ENCODE results near the gene GPR17.

GPR17 gene

DNA sequence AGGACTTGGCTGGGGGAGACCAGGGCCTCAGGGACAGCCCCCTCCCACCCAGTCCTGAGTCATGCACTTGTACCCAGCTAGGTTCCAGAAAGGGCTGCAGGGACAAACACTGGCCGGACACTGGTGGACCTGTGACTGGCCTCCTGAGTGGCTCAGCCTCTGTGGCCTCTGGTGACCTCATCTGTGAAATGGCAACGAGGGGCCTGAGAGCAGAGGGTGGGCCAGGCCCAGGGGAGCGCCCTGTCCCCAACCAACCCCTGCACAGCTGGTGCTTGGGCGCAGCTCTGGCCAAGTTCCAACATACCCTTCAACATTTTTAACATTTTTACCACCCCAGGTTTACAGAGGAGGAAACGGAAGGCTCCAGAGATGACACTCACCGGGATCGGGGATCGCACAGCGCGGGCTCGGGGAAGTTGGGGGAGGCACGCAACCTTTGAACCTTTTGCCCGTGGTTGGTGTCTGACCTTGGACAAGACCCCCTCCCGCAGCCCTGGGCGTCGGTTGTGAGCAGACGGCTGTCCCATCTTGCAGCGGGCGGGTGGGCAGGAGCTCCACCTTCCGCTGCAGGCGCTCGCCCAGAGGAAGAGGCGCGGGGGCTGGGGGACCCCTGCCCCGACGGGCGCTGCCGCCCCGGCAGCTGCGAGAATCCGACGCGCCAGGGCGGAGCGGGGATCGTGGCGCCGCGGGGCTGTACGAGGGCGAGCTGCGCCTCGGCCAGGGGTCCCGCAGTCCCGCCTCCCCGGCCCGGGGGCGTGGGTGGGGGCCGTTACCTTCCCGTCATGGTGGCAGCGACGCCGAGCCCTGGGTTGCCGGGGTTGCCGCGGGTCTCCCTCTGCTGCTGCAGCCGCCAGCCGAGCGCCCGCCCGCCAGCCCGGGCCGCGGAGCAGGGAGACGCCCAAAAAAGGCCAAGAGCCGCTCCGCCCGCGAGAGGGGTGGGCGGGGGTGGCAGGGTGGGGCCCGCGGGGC, 28.6 kb downstream of the GPR17 start:
- no peak for DNase-seq

DNA sequence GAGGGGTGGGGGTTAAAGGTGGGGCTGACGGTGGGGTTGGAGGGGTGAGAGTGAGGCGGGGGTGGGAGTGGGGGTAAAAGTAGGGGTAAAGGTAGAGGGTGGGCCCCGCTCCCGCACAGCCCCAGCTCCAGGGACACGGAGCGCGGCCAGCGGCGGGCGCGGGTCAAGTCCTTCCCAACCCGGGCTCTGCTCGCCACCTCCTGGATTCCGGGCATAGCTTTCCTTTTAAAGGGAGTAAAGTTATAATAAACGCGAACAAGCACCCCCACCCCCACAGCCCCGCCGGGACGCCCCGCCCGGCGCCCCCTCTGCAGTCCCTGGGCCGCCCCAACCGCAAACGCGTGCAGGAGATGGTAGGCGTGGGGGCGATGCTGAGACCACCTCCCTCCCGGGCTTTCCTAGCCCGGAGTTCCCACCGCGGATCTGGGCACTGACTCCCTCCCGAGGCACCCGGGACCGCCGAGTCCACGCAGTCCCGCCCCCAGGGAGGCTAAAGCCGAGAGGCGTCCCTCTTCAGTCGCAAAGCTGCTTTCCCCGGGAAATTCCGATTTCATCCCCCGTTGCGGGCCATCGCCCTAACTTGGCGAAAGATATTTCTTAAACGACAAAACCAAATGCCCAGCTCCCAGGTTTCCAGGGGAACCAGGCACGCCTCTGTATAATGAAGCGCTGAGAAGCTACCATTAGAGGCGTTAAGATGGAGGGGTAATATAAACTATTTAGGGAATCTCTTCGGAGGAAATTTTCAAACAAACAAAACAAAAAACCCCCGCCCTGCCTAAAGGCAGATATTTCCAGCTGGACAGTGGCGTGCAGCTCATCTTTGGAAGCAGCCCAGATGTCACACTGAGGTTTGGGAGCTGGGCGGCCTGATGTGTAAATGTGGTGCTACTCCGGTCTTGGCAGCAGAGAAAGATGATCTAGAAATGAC, 29.6 kb downstream of the GPR17 start, which contains the start of gene LIMS2:
TSS of gene LIMS2 (minus strand) at position 200 of the 931 bp plus-strand sequence. CDS start 506 bp downstream, outside the sequence.
- DNase-seq, result no peak

DNA sequence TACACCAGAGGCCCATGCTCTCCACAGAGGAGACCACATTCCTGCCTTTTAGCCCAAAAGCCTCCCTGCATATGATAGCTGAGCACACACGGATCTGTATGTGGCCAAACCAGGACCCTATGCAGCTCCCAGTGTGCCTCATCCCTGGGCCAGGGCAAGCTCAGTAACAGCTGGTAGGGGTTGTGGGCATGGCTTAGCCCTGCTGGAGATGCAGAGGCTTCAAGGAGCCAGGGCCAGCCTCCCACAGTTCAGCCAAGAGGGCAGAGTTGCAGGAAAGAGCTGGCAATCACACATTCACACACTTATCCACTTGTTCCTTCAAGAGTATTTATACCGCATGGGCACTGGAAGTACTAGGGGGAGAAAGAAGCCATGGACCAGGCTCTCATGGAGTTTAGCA, 31.0 kb downstream of the GPR17 start:
- DNase-seq, result no peak

DNA sequence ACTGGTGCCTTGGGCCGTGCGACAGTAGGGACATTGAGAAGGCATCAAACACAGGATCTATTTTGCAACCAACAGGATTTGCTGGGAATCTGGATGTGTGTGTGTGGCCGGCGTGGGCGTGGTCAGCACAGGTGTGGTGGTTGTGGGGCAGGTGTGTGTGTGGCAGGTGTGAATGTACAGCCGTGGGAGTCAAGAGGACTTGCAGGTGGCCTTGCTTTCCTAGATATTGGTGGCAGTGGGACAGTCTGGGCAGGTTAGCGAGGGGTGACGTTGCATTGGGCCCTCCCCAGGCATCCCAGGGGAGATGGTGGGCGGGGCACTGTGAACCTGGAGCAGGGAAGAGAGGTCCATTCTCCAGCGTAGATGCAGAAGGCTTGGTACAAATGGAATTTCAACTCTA, 32.6 kb downstream of the GPR17 start:
- no peak for DNase-seq

DNA sequence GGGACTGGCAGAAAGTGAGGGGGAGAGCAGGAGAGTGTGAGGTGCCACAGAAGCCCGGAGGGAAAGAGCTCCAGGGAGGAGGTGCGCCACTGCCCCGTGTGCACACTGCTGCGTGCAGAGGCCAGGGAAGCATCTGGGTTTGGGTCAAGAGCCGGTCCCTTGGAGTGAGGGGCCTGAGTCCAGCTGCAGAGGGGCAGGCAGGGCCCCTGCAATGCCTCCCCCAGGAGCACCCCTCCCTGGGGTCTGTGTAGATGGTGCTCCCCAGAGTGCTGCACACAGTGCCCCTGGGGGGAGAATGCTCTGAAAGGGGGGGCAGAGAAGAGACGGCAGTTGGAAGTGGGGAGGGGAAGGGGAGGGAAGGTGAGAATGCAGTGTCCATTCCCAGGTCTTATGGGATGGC, 33.0 kb downstream of the GPR17 start:
- DNase-seq, result no peak

DNA sequence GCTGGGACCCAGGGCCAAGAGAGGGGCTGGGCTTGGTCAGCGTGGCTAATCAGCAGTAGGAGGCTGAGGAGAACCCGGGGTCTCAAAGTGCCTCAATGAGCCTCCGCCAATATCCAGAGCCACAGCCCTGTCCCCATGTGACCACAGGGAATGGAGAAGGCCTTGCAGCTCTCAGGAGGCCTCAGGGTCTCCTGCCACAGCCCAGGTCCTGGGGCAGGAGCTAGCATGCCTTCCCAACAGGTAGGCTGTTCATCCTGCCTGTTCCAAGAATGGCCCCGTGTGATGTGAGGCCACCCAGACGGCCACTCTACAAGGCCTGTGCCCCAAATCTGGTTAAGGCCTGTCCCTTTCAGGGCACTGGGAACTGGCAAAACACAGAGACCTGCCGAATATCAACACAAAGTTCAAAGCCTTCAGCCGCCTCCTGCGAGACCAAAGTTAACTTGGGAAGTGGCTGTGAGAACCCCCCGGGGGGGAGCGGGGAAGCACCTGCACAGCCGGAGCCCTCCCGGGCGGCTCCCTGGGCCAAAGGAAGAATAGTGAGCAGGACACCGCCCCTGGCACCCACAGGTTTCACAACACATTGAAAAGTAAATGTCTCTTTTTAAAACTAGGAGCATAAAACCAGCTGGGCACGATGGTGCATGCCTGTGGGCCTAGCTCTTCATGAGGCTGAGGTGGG, 33.9 kb downstream of the GPR17 start:
- no peak for DNase-seq

DNA sequence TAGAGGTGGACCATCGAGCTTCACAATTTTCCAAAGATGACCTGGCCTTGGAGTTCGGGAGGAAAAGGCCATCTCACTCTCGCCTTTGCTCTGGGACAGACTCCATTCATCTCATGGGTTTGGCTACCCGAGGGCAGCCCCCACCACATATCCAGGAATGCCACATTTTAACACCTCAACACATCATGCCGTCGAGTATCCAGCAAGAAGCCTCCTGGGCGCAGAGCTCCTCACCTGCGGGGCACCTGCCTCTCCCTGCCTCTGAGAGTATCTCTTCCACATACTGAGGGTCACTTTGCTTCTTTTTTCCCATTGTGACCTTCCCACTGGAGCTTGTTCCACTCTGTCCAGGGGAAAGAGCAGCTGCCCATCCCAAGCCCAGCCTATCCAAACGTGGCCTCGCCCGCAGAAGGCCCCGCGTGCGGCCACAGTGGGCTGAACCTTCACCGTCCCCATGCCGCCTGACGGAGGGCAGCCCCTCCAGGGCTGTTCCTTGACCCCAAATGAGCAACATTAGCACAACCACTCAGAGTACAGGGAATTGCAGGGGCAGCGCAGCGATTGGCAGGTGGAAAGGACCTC, 34.8 kb downstream of the GPR17 start:
- no peak for DNase-seq

DNA sequence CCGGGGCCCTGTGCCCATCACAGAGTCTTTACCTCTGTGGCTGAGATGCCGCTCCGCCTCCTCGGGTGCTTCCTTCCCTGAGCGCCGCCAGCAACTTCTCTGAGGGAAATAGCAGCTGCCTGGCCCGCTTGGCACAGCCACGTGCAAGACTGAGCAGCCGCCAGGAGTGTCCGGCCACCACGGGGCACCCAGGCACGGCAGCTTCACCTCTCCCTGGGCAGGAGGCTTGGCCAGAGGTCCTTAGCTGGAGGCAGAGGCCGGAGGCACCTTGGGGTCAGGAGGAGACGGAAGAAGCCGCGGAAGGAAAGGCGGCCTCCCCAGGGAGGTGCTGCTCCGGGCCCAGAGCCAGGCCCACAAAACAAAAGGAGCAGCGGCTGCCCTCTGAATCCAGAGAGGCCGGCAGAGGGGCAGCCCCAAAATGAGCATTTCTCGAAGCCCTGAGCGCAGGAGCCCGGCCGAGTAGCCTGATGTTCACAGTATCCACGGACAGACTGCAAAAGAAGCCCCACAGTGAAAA, 35.4 kb downstream of the GPR17 start:
- no peak for DNase-seq

DNA sequence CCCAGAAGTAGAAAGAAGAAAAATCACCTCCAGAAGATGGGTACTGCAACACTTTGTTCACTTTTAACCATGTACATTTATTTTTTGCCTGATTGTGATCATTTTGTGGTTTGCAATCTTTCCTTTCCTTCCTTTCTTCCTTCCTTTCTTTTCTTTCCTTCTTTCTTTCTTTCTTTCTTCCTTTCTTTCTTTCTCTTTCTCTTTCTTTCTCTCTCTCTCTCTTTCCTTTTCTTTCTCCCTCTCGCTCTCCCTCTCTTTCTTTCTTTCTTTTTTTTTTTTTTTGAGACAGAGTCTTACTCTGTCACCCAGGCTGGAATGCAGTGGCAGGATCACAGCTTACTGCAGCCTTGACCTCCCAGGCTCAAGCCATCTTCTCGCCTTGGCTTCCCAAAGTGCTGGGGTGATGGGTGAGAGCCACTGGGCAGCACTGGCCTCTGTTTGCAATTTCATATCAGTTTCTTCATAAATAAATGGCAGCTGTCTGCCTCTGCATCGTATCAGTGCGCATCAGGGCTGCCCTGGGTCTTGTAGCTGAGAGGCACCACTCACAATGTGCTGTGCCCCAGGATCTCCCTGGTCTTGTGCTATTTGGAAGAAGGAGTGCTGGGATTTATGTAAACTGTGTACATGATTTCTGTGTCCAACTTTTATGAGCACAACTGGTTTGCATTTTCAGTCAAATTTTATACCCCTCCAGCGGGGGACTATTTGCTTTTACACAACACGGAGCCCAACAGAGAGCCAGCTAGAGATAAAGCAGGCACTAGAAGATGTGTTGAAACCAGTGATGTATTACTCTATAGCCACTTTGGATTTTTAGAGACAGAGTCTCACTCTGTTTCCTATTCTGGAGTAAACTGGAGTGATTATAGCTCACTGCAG, 36.3 kb downstream of the GPR17 start:
- no peak for DNase-seq

DNA sequence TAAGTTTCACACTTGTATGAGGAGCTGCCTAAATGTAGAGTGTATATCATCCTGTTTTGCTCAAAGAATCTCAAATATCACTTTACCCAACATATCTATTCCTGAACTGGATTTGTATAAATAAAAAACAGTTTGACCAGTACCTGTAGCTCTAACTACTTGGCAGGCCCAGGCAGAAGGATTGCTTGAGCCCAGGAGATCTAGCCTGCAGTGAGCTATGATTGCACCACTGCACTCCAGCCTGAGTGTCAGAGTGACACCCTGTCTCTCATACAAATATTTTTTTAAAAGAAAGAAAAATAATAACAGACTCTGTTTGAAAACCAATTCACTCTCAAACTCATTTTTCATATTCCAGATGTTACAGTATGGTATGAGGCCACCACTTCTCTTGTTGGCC, 37.1 kb downstream of the GPR17 start:
- no peak for DNase-seq

DNA sequence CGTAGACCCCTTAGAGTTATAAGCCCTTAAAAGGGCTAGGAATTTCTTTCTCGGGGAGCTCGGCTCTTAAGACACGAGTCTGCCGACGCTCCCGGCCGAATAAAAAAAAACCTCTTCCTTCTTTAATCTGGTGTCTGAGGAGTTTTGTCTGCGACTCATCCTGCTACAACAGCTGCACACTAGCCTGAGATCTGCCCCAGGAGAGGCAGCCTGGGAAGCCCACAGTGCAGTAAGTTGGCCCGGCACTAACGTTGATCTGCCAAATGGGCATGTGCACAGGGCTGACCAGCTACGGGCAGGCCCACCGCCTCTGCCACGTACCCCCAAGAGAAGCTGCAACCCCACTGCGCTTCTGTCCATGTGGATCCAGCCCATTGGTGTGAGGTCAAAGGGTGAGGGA, 37.8 kb downstream of the GPR17 start:
- no peak for DNase-seq

DNA sequence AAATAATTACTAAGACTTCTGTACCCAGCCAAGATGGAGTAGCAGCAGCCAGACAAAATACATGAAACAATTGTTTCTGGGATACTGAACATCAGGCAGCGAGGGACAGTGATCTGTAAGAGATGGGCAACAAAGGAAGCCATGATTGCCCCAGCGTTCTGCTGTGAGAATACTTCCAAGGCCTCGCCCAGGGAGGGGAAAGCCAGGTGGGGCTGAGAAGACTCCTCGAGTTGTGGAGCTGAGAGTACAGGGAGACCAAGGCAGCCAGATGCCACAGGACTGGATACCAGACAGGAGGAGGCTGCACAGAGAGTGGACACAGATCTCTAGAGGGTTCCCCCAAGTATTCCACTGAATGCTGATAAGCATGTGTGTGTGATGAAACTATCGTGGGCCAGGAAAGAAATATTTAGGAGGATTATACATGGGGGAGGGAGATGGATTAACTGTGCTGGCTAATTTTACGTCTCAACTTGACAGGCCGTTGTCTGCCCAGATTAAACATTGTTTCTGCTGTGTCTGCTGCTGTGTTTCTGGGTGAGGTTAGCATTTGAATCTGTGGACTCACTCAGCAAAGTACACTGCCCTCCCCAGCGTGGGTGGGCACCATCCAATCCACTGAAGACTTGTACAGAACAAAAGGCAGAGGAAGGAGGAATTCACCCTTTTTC, 39.6 kb downstream of the GPR17 start:
- no peak for DNase-seq

DNA sequence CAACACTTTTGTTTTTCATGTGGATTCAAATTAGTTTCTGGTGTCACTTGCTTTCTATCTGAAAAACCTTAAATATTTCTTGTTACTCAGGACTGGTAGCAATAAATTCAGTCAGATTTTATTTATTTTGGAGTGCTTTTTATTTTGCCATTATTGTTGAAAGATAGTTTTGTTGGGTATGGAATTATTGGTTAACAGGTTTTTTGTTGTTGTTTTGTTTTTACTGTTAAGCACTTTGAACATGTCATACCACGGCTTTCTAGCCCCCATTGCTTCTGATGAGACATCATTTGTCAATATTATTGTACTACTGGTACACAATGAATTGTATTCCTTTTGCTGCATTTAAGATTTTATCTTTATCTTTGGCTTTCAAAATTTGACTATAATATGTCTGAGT, 42.5 kb downstream of the GPR17 start:
- no peak for DNase-seq

DNA sequence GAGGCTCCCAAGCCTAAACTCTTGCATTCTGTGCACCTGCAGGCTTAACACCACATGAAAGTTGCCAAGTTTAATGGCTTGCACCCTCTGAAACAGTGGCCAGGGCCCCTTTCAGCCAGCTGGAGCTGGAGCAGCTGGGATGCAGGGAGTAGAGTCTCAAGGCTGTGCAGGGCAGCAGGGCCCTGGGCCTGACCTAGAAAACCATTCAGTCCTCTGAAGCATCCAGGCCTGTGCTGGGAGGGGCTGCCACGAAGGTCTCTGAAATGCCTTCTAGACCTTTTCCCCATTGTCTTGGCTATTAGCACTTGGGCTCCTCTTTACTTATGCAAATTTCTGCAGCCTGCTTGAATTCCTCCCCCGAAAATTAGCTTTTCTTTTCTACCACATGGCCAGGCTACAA, 44.7 kb downstream of the GPR17 start:
- no peak for DNase-seq

DNA sequence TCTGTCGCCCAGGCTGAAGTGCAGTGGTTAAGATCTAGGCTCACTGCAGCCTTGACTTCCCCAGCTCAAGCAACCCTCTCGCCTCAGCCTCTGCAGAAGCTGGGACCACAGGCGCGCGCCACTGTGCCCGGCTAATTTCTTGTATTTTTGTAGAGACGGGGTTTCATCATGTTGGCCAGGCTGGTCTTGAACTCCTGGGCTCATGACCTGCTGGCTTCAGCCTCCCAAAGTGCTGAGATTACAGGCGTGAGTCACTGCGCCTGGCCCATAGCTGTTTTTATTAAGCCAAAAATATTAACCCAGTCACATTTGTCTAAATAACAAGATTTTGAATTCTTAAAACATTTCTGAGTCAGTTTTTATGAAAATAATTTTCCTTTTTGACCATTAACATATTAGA, 49.0 kb downstream of the GPR17 start:
- no peak for DNase-seq

DNA sequence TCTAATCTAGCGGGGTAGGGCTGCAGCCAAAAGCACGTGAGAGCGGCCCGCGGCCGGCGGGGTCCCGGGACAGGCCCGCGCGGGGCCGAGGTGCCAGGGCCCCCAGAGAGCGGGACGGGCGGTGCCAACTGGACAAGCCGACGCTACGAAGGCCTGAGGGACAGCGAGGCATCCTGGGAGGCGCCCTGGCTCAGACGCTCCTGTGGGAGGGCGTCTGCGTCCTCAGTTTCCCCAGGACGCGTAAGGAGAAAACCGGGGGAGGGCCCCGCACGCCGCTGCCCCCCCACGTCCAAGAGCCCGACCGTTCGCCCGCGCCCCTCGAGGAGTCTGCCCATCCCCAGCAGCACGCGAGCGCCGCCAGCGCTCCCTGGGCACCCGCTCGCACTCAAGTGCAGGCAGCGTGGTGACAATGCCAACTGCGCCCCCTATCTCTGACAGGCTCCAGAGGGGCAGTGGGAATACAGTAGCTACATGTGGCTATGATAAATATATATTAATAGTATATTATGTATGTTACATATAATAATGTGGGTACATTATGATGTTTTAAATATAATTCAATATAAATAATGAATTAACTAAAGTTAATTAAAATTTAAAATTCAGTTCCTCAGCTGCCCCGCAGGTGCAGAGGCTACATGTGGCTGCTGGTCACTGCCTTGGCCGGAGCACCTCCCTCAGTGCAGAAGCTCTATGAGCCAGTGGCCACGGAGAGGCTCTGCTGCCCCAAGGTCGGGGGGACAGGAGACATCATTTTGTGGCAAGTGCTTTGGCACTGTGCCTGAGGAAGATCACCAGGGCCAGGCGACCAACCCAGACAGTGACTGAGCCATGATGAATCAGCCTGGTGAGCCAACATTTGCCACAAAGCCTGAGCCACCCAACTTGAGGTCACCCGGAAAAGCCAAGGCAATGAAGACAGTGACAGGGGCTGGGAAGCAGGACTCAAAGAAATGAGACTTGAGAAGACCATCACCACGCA, 49.8 kb downstream of the GPR17 start:
- no peak for DNase-seq

DNA sequence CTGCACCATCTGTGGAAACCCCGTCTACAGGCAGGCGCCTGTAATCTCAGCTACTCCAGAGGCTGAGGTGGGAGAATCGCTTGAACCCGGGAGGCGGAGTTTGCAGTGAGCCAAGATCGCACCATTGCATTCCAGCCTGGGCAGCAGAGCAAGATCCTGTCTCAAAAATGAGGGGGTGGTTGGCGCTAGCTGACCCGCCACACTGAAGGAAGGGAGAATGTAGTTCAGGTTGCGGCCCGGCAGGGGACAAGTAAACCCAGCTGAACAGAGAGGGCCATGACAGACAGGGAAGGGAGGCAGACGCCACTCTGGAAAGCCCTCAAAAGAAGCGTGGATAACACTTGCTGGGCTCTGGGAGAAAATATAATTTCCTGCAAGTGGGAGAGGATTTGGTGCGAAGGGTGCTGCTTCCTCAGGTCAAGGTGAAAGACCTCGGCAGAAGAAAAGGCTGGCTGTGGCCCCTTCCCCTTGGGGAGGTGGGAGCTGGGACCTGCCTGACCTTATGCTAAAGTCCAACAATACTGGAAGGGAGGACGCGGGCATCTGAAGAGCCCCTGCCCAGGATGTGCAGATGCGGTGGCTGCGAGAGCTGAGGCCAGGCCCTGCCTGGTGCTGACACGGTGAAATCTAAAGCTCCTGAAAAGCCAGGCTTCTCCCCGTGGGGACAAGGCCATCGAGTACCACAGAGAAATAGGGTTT, 51.7 kb downstream of the GPR17 start:
- no peak for DNase-seq

DNA sequence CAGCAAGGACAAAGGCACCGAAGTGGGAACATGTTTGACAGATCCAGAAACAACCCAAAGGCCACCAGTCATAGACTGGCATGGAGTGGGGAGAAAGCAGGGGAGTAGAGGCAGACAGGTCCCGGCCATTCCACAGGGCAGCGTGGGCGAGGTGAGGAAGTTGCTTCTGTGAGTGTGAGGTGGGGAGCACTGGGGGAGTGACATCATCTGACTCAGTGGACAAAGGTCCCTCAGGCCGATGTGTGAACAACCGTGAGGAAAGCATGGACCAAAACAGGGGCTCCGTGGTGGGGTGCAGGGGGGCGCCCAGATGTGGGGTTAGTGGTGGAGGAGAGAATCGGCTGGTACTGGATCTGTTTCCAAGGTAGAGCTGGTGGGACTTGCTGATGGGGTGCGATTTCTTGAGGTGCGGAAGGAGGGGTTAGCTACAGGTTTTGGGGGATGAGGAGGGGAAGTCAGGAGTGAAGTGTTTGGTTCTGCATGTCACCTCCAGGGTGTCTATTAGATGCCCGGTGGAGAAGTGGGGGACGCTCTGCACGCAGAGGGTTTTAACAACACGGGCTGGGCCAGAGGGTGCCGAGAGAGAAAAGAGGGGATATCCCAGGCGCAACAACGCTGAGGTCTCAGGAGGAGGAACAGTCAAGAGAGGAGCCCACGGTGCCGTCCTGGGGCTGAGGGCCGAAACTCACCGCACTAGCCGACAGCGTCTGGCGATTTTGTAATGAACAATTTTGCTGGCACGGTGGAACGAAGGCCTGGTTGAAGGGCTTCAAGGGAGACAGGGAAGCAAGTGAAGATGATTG, 52.8 kb downstream of the GPR17 start:
- DNase-seq, result no peak

Data from cerebellar nuclear complex (tissue), 1 donor.